IPS DF 4.7 (cell line): Measurements from ENCODE around the gene TTC23L.
"Not testable (repeated sequence)": the region's sequence is repeated elsewhere in the genome, so short reads cannot be mapped to it uniquely, and the experiment has no call there.

Source experiments
- DNase-seq: peaks from one replicate; pipeline ENCODE4 v3.0.0-alpha.2; 2013; ENCODE audit warnings: low spot score; ENCODE audit errors: extremely low read depth

Gene TTC23L

GRCh38 chr5:34838785-34839714 lies at the start of gene TTC23L:
TSS of gene TTC23L (plus strand) at chr5:34839164. CDS start at chr5:34840672, 1,508 bp downstream.
- DNase-seq = peak; percentile 92

DNA sequence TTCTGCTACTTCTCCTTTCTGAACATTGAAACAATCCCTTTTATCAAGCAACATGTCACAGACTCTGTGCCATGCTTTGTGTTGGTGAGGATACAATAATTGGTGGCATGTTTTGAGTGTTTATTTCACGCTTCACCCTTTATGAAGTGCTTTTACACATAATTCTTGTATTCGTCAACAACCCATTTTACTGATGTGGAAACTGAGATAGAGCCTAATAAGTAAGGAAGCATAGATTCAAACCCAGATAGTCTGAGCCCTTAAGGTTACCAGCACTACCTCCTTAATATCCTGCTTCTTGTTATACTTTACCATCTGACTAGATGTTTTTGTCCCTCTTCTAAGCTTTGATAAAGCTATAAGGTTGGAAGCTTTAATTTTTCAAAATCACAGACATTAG lies 49.3 kb upstream of the TTC23L start:
- DNase-seq = no peak

DNA sequence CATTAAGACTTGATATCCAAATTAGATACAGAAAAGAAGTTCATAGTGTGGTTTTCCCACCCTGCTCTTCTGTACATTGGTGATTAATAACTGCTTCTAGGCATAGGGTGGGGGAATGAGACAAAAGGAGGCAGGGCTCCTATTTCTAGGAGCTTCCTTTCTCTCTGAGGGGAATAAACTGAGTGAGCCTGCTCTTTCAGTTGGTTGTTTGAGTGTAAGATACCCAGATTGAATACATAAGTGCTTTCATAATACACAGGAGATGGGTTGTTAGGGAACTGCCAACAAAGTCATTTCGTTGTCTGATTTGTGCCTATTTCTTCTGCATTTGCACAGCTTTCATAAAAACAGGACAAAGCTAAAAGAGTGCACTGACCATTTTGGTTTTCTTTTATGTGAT lies 48.9 kb upstream of the TTC23L start:
- DNase-seq = no peak

DNA sequence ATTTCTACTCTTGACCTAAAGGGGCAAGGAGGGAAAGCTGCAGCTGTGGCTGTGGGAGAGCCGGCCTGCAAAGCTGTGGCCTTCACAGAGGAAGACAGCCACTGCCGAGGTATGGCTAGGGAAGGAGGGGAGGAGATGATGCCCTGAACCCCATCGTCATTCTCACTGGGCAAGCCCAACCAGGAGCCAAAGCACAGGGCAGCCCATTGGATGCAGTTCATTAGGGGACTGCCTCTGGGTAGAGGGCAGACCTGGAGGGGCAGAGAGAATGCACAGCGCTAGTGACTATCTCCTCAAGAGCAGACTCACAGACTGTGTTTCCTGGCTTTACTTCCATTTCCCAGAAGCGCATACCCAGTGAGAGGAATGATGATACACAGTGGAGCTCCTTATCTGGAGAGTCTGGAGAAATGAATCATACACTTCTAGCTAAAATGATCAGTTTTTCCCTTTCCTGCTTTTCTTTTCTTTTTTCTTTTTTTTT lies 47.2 kb upstream of the TTC23L start:
- DNase-seq = no peak

DNA sequence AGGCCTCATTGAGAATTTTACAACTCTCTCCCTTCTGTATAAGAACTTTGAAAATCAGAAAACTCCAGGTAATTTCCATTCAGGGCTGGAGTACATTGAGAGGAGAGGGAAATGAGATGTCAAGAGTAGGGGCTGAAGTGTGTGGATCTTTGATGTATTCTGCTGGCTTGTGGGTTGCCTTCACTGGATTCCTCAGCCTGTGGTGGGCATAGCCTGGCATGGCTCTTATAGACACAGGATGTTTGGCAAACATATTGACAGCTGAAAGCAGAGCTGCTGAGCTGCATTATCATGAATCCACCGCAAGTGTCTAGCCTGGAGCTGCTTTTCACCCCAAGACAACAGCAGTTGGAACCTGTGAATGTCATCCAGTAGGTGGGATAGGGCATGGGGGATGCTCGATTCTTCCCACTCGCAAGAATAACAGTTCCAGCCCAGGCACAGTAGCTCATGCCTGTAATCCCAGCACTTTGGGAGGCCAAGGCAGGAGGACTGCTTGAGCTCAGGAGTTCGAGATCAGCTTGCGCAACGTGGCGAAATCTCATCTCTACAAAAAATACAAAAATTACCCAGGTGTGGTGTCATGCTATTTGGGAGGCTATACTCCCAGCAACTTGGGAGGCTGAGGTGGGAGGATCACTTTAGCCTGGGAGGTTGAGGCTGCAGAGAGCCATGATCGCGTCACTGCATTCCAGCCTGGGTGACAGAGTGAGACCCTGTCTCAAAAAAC lies 36.0 kb upstream of the TTC23L start:
- DNase-seq = no peak

DNA sequence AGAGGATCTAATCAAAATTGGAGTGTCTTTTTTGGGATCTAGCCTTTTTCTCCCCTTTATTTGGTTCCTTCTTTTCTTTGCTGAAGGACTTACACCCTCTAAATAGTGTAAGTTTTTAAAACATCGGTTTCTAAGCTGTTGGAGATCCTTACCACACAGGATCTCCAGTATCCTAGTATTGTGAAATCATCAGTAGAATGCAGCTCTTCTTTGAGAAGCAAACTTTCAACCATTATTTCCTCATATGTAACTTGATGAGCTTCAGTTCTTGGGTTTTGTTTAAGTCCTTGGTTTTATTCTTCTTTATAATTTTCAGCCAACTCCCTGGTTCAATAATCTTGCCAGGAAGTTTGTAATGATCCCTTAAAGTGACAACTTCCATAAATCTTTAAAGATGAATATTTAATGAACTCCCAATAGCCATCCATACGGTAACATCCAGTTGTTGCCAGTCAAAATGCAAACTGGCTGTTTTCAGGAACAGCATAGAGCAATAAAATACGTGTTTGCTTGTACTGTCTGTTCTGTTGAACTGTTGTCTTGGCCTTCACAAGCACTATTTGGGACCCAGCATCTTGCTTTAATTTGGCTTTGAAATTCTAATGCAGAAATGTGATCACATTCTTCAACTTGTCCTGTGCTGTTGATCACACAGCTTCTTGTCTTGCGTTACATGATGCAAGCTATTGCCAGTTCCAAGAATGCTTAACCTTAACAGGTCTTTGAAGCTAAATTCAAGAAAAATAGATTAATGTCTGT lies 34.8 kb upstream of the TTC23L start:
- no peak for DNase-seq

DNA sequence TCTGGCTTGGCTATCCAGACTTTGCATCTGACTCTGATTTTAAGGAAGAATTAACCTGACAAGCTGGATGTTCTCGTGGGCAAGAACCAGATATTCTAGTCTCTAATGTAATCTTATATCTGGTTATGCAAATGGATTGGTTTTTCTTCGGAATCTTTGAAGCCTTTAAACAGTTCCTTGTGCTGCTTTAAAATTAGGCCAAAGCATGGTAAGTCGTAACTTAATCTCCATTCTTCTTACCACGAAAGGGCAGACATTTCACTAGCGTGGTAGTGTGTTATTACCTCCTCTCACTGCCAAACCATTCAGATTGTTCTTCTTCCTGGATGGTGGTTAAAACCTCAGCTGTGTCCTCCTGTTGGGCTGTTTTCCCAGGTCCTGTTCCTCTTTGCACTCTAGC lies 34.1 kb upstream of the TTC23L start:
- DNase-seq = no peak

GRCh38 chr5:34806532-34806931 lies 32.4 kb upstream of the TTC23L start:
- DNase-seq = no peak

DNA sequence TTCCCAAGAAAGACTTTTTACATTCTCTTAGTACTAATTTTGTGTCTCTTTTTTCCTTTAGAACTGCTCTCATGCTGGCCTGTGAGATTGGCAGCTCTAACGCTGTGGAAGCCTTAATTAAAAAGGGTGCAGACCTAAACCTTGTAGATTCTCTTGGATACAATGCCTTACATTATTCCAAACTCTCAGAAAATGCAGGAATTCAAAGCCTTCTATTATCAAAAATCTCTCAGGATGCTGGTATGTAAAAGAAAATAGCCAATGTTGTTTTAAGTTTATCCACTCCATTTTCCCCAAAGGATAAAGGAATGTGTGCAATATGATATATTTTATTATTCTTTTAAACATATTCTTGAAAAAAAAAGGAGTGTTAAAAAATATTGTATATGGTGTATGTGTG lies 27.3 kb upstream of the TTC23L start:
- no peak for DNase-seq

DNA sequence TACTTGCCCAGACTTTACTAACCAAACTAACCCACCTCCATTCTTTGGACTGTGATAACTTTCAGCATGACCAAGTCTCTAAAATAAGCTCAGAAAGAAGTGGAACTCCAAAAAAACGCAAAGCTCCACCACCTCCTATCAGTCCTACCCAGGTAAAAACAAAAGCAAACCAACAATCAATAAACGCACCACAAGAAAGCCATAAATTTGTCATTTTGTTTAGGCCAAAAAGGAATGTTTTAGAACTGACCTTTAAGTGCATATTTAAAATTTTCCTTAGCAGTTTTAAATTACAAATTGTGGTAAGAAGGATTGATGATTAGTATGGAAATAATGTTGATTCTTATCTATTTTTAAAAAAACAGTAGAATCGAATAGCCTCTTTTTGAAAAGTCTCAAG lies 25.5 kb upstream of the TTC23L start:
- no peak for DNase-seq

GRCh38 chr5:34817558-34818351 lies 21.2 kb upstream of the TTC23L start:
- DNase-seq = no peak

DNA sequence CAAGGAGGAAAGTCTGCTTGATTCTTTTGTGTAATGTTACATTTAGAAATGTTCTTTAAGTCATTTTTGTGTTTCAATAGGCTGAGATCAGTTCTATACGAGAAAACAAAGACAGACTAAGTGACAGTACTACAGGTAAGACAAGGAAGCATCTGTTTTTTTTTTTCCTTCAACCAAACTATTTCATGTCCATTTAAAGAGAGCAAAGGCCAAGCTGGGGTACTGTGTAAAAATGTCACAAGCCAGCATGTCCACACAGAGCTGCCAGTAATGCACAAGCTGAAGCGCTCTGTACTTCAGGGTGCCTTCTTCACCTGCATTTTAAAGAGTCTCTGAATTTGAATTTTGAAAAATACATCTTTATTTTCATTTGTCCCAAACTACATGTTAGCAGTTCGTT lies 20.2 kb upstream of the TTC23L start:
- no peak for DNase-seq

DNA sequence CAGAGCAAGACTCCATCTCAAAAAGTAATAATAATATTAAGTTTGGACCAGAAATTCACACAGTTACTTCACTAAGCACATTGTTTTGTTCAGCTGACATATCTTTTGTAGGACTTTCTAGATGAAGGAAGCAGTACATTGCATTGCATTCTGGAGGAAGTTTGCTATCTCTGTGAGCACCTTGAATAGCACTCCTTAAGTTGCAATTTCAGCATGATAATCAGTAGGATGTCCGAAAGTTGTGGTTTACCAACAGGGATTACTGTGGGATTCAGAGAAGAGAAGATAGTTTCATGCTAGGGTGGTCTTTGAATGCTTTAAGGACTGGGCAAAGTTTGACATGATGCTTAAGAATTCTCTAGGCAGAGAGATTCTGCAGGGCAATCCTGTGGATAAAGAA lies 18.4 kb upstream of the TTC23L start:
- DNase-seq = no peak

DNA sequence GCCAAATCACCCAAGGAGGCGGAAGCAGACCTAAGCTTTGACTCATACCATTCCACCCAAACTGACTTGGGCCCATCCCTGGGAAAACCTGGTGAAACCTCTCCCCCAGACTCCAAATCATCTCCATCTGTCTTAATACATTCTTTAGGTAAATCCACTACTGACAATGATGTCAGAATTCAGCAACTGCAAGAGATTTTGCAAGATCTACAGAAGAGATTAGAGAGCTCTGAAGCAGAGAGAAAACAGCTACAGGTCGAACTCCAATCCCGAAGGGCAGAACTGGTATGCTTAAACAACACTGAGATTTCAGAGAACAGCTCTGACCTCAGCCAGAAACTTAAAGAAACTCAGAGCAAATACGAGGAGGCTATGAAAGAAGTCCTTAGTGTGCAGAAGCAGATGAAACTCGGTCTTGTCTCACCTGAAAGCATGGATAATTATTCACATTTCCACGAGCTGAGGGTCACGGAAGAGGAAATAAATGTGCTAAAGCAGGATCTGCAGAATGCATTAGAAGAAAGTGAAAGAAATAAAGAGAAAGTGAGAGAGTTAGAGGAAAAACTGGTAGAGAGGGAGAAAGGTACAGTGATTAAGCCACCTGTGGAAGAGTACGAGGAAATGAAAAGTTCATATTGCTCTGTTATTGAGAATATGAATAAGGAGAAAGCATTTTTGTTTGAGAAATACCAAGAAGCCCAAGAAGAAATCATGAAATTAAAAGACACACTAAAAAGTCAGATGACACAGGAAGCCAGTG lies 15.8 kb upstream of the TTC23L start:
- DNase-seq = no peak

DNA sequence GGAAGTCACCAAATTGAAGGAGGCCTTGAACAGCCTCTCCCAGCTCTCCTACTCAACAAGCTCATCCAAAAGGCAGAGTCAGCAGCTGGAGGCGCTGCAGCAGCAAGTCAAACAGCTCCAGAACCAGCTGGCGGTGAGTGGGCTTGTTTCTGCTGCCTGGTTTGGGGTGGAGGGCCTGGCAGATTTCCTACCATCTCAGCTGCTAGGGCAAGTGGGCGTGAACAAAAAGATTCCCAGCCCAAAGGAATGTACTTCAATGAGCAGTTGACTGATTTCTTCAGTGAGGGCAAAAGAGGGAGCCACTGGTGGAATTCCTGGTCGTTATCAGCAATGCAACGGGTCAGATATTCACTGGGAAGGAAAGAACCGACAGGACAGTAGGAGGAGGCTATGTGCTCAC lies 12.6 kb upstream of the TTC23L start:
- DNase-seq = no peak

GRCh38 chr5:34827588-34828506 lies 11.1 kb upstream of the TTC23L start:
- no peak for DNase-seq

GRCh38 chr5:34830827-34831226 lies 8.1 kb upstream of the TTC23L start:
- not testable (repeated sequence) for DNase-seq

DNA sequence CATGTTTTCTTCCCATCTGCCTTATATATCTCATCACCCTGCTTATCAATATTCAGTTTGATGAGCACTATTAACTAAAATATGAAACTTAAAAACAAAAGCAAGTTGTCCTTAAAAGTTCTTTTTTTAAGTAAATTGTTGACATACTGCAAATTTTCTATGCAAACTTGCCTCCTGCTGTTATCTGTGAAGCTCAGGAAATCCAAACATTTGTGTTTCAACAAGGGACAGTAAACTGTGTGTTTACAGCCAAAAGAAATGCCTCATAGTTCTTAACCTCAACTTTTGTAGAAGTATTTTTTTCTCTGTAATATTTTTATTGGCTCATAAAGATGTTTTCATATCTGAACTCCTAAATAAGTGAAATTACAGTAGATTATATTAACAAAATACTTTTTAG lies 7.7 kb upstream of the TTC23L start:
- DNase-seq = no peak

- DNase-seq = no peak
Measured at GRCh38 chr5:34832568-34832967, 6.4 kb upstream of the TTC23L start.
